NCI-H524 treated with DMSO at 0.1 percent for 48 hours (cell line): Measurements from ENCODE around the gene DUSP11.
"Not testable (repeated sequence)": the region's sequence is repeated elsewhere in the genome, so short reads cannot be mapped to it uniquely, and the experiment has no call there.

Source experiments
- DNase-seq: peaks from one replicate; lab custom pipeline; 2025; lab: John Stamatoyannopoulos, UW

DUSP11 gene

DNA sequence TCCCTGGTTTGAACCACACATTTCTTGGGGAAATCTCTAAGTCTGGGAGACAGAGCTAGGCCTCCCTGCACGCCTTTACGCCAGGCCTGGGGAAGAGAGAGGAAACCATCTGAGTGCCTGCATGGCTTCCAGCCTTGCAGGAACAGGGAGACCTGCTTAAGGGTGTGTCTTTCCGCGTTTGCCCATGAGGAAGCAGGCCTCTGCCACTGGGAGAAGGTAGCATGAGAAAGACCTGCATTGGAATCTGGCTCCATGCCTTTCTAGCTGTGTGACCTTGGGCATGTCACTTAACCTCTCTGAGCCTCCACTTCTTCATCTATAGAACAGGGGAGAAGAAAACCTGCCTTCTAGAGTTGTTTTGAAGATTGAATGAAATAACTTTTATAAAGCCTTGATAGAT is 62.2 kb downstream of the DUSP11 start:
- DNase-seq = not testable (repeated sequence)

DNA sequence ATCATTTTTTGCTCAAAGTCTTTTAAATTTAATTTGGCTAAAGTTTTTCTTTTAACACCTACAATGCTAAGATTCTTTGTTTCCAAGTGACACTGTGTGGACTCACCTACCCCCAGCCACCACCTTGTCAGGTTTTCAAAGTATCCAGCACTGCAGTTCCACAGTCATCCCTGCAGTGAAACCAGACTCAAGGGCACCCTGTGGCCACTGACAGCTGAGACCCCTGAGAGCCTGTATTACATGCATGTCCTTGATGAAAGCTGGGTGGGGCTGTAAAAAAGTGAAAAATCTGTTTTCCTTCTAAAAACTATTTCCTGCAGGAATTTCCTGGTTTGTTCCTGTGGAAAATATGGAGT is 62.7 kb downstream of the DUSP11 start:
- no peak for DNase-seq

DNA sequence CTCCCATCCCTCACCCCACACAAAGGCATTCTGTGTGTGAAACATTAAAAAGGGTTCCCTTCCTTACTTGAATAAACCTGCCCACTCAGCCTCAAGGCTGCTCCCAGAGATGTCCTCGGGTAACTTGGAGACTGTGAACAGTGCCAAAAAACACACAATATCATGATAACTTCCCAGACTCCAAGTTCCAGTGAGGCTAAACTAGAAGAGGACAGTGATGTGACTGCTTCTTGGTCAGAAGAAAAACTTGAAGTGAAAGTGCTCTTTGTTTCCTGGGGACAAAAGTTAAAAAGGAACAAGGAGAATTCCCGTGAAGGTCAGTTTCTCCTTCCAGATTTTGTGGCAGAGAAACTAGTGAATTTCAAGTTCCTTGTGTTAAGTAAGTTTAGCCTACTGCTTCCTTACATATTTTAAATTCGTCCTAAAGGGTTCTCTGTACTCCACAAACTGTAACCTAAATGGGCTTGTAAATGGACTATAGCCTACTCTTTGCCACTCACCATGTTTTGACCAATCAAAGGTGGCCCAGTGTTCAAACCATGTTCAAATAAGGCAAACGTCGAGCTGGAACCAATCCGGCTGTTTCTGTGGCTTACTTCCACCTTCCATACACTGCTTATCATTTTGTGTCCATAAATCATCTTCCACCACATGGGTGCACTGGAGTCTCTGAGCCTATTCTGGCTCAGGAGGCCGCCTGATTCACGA is 63.2 kb downstream of the DUSP11 start:
- DNase-seq = no peak

DNA sequence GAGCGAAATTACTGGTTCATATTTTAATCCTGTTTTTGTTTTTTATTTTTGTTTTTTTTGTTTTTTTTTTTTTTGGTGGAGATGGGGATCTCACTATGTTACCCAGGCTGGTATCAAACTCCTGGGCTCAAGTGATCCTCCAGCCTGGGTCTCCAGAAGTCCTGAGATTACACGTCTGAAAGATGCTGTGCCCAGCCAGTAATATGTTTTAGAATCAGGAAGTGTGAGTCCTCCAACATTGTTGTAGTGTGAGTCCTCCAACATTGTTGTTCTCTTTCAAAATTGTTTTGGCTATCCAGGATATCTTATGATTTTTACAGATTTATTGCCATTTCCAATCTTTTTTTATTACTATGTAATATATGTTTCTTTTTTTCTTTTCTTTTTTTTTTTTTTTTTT is 65.8 kb downstream of the DUSP11 start:
- DNase-seq = no peak
